ENCODE results near the gene TANGO2. TPM values are rescaled to one million over a fixed set of nuclear protein-coding genes. Genes with fewer than 3 reads are reported as not detected.
A peak's percentile ranks its signal among the peaks of the same experiment; 100 is the strongest.

TANGO2 gene
- total and polyA plus RNA-seq, 9 of the 15 experiments (the other 6 are each of a cell fraction or from before 2014, with no cell fraction given) = 15.5 to 94.9 (median 70.1) TPM

DNA sequence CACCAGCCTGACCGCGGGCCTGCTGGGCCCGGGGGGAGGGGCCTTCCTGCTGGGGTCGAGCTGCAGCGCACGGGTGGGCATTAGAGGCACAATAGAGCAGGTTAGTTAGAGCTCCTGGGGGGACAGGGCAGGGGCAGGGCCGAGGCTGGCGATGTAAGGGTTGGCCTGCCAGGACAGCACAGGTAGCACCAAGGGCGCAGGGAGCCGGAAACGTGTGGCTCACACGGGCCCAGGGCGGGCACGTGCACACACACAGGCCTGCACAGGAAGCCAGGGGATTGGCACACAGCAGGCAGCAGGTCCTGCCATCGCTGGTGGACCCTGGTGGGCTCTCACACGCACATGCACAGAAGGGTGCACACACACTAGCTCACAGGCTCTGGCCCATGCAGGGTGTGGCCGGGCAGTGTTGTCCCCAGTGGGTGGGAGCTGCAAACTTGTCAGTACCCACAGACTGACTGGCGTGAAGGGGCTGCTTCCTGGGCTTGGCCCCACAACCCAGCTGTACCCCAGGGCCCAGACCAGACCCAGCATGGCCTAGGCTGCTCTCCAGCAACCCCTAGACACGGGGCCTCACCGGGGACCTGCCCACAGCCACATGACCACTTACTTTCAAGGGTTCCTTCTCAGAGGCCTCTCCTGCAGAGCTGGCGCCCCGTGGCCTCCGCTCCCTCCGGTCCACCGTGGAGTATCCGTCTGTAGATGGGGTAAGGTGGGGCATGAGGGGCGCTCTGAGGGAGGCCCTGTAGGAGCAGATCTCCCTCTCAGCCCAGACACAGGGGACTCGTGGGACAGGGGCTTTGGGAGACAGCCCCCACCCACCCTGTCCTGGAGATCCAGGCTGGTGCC, 49.4 kb upstream of the TANGO2 start (continued):
- TF ChIP-seq PML (IDR thresholded peaks at IDR 0.05; ENCODE audit: low read length) = no peak
- TF ChIP-seq, protein P1, sequence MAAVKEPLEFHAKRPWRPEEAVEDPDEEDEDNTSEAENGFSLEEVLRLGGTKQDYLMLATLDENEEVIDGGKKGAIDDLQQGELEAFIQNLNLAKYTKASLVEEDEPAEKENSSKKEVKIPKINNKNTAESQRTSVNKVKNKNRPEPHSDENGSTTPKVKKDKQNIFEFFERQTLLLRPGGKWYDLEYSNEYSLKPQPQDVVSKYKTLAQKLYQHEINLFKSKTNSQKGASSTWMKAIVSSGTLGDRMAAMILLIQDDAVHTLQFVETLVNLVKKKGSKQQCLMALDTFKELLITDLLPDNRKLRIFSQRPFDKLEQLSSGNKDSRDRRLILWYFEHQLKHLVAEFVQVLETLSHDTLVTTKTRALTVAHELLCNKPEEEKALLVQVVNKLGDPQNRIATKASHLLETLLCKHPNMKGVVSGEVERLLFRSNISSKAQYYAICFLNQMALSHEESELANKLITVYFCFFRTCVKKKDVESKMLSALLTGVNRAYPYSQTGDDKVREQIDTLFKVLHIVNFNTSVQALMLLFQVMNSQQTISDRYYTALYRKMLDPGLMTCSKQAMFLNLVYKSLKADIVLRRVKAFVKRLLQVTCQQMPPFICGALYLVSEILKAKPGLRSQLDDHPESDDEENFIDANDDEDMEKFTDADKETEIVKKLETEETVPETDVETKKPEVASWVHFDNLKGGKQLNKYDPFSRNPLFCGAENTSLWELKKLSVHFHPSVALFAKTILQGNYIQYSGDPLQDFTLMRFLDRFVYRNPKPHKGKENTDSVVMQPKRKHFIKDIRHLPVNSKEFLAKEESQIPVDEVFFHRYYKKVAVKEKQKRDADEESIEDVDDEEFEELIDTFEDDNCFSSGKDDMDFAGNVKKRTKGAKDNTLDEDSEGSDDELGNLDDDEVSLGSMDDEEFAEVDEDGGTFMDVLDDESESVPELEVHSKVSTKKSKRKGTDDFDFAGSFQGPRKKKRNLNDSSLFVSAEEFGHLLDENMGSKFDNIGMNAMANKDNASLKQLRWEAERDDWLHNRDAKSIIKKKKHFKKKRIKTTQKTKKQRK (IDR thresholded peaks at IDR 0.05; ENCODE audit: borderline replicate concordance, low read depth, low read length) = no peak
- TF ChIP-seq, protein P2, sequence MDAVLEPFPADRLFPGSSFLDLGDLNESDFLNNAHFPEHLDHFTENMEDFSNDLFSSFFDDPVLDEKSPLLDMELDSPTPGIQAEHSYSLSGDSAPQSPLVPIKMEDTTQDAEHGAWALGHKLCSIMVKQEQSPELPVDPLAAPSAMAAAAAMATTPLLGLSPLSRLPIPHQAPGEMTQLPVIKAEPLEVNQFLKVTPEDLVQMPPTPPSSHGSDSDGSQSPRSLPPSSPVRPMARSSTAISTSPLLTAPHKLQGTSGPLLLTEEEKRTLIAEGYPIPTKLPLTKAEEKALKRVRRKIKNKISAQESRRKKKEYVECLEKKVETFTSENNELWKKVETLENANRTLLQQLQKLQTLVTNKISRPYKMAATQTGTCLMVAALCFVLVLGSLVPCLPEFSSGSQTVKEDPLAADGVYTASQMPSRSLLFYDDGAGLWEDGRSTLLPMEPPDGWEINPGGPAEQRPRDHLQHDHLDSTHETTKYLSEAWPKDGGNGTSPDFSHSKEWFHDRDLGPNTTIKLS (IDR thresholded peaks at IDR 0.05; ENCODE audit: borderline replicate concordance, low read depth) = no peak
- no peak for TF ChIP-seq CREBBP (IDR thresholded peaks at IDR 0.05; ENCODE audit: low read depth, low read length)
- no peak for TF ChIP-seq SRSF3 (IDR thresholded peaks at IDR 0.05; ENCODE audit: insufficient read depth, low read length)
- no peak for TF ChIP-seq JUNB (CRISPR knock-in tag; conservative IDR thresholded peaks at IDR 0.05)
- no peak for TF ChIP-seq KDM2B (CRISPR knock-in tag; IDR thresholded peaks at IDR 0.05)
- no peak for TF ChIP-seq RHOXF2B (CRISPR knock-in tag; conservative IDR thresholded peaks at IDR 0.05)
- no peak for TF ChIP-seq HNRNPUL1 (IDR thresholded peaks at IDR 0.05; ENCODE audit: low read length)
- no peak for TF ChIP-seq TAL1 (IDR thresholded peaks at IDR 0.05)
- no peak for TF ChIP-seq SMAD3 (CRISPR knock-in tag; conservative IDR thresholded peaks at IDR 0.05)
- TF ChIP-seq CBFA2T2 (conservative IDR thresholded peaks at IDR 0.05) = no peak
- TF ChIP-seq, protein P3, sequence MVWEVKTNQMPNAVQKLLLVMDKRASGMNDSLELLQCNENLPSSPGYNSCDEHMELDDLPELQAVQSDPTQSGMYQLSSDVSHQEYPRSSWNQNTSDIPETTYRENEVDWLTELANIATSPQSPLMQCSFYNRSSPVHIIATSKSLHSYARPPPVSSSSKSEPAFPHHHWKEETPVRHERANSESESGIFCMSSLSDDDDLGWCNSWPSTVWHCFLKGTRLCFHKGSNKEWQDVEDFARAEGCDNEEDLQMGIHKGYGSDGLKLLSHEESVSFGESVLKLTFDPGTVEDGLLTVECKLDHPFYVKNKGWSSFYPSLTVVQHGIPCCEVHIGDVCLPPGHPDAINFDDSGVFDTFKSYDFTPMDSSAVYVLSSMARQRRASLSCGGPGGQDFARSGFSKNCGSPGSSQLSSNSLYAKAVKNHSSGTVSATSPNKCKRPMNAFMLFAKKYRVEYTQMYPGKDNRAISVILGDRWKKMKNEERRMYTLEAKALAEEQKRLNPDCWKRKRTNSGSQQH (CRISPR knock-in tag; IDR thresholded peaks at IDR 0.05) = no peak
- no peak for TF ChIP-seq CXXC5 (CRISPR knock-in tag; IDR thresholded peaks at IDR 0.05)
- no peak for TF ChIP-seq FOXJ3 (CRISPR knock-in tag; IDR thresholded peaks at IDR 0.05)
- TF ChIP-seq MCM7 (IDR thresholded peaks at IDR 0.05) = no peak
- TF ChIP-seq TEAD4 (IDR thresholded peaks at IDR 0.05; ENCODE audit: low read length) = no peak
- no peak for TF ChIP-seq TEAD4 (CRISPR knock-in tag; IDR thresholded peaks at IDR 0.05; ENCODE audit: borderline replicate concordance)
- TF ChIP-seq HNRNPL (IDR thresholded peaks at IDR 0.05; ENCODE audit: low read depth, low read length) = peak; percentile 69; the same call in 1 of the 2 replicates
- TF ChIP-seq HMGN3 (IDR thresholded peaks at IDR 0.05; ENCODE audit: borderline replicate concordance, extremely low read depth, insufficient read length, low read depth, low read length) = no peak
- TF ChIP-seq HDAC3 (IDR thresholded peaks at IDR 0.05; ENCODE audit: borderline replicate concordance, partially characterized antibody) = no peak
- no peak for TF ChIP-seq MECOM (CRISPR knock-in tag; IDR thresholded peaks at IDR 0.05)
- no peak for TF ChIP-seq GATA2 (CRISPR knock-in tag; IDR thresholded peaks at IDR 0.05)

Measured in K562 (cell line).